ENCODE data around the gene IPO5.
"Not testable (repeated sequence)": the region's sequence is repeated elsewhere in the genome, so short reads cannot be mapped to it uniquely, and the experiment has no call there.

The IPO5 gene

DNA sequence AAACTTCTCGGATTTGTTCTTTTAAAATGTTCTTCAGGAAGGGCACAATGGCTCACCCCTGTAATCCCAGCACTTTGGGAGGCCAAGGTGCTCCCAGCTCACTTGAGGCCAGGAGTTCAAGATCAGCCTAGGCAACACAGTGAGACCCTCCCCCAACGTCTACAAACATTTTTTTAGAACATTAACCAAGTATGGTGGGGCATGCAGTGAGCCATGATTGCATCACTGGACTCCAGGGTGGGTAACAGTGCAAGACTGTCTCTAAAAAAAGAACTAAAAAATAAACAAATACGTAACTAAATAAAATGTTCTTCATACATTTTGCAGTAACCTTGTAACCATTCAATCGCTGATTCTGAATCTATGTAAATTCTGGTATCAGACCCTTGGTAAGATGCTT is 2.1 kb upstream of the IPO5 start:
- no peak for DNase-seq

GRCh38 chr13:97952831-97953230 is 644 bp upstream of the IPO5 start:
- not testable (repeated sequence) for DNase-seq

DNA sequence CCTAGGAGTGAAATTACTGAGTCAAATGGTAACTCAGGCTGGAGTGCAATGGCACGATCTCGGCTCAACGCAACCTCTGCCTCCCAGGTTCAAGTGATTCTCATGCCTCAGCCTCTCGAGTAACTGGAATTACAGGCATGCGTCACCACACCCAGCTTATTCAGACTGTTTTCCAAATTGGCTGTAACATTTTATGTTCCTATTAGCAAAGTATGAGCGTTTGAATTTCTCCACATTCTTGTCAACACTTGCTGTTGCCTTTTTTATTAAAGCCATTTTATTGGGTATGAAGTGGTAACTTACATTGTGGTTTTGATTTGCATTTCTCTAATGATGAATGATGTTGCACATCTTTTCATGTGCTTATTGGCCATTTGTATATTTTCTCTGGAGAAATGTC is 7.9 kb downstream of the IPO5 start:
- no peak for DNase-seq

- DNase-seq = no peak
Measured at GRCh38 chr13:97962887-97963286, 9.4 kb downstream of the IPO5 start.

DNA sequence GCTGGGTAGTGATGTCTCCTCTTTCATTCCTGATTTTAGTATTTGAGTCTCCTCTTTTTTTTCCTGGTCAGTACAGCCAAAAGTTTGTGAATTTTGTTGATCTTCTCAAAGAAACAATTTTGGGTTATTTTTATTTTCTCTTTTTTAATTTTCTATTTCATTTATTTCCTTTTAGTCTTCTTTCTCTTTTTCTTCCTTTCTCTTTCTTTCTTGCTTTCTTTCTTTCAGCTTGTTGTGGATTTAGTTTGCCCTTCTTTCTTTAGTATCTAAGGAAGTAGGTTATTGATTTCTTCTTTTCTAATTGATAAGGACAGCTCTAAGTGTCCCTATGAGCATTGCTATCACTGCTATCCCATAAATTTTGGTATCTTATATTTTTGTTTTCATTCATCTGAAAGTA is 13.8 kb downstream of the IPO5 start:
- no peak for DNase-seq

DNA sequence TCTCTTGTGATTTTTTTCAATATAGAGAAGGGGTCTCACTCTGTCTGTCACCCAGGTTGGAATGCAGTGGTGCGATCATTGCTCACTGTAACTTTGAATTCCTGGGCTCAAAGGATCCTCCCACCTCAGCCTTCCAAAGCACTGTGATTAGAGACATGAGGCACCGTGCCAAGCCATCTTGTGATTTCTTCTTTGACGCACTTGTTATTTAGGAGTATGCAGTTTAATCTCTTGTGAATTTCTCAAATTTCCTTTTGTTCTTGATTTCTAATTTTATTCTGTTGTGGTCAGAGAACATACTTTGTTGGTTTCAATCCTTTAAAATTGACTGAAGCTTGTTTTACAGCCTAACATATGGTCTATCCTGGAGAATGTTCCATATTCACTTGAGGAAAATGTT is 14.5 kb downstream of the IPO5 start:
- no peak for DNase-seq

GRCh38 chr13:97971519-97971918 is 18.0 kb downstream of the IPO5 start:
- DNase-seq = no peak

DNA sequence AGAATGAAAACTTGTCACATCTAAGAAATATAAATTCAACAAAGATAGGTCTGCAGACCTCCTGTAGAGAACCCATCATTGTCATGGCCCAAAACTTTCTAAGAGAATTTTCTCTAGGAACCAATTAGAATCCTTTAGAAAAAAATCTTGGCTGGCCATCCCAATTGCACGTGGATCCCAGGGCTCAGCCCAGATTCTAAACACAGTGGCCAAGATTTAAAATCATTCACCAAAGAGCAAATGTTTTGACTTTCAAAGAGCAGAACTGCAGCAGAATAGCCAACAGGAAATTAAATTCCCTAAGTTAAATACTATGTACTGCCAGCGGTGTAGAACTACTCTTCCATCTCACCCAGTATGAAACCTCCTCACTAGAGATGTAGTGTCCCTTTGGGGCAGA is 21.3 kb downstream of the IPO5 start:
- no peak for DNase-seq

- DNase-seq = no peak
Measured at GRCh38 chr13:97975280-97975847, 21.9 kb downstream of the IPO5 start.

- DNase-seq = peak; percentile 67
Measured at GRCh38 chr13:97975848-97976609, 22.6 kb downstream of the IPO5 start.

DNA sequence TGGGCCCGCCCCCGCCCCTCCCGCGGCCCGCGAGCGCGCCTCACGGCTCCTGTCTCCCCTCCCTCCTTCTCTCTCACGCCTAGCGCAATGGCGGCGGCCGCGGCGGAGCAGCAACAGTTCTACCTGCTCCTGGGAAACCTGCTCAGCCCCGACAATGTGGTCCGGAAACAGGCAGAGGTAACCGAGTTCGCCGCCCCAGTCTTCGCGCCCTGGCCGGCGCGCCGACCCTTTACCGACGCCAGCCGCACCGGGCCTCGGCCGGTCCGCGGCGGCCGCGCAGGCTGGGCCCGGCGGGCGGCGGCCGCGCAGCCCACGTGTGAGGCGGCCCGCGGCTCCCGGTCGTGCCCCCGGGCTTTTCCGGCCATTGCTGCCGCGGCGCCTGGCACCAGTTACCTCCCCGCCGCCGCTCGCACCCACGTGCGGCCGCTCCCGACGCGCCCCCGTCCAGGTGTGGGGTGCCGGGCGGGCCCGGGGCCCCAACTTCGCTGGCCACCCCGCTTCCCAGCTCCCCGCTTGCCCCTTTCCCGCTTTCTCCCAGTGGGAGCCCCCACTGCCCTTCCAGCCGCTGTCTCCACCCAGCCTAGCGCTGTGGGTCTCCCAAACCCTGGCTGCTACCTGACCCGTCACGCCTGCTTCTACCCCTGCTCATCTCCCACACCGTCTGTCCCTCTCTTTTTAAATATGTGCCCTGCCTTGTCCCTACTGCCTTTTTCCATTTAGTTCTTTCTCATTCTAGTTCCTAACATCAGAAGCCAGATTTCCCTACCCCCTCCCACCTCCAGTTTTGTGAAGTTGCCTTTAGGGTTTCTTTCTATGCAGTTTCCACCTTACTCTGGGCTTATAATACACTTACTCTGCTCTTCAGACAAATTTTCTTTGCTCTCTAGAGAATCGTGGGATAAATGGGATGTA is 23.4 kb downstream of the IPO5 start:
- DNase-seq = no peak

GRCh38 chr13:97977982-97978381 is 24.5 kb downstream of the IPO5 start:
- no peak for DNase-seq

DNA sequence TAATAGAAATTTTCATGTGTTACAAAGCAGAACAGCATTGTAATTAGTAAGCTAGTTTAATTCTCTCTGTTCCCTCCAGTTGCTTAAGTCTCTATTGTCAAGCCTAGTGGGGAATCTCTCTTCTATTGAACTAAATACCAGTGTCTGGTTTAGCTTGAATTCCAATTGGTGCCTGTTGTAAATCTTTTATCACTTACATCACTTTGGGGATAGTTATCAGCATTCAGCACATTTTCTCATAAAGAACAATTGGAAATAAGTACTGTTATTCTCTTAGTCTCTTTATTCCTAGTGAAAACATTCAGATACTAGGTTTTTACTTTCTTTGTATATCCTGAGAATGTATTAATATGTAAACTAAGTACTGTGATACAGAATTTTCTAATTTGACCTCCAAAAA is 25.2 kb downstream of the IPO5 start:
- DNase-seq = no peak

DNA sequence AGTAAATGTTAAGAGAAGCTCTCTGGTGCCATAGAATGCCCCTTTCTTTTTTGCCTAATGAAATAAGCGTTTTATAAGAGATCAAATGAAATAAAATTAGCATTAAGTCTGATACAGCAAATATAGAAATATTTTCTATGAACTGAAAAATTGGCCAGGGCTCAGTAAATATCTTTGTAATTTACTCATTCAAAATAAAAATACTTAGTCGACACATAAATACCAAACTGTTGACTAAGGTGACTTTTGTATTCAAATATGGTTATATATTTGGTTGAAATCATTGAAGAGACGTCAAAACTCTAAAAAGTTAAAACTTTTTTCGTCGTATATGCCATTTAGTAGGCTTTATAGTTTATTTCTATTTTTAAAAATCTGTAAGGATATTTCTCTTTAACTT is 25.6 kb downstream of the IPO5 start:
- DNase-seq = no peak

- DNase-seq = no peak
Measured at GRCh38 chr13:97979556-97979955, 26.1 kb downstream of the IPO5 start.

- DNase-seq = no peak
Measured at GRCh38 chr13:97982286-97982685, 28.8 kb downstream of the IPO5 start.

DNA sequence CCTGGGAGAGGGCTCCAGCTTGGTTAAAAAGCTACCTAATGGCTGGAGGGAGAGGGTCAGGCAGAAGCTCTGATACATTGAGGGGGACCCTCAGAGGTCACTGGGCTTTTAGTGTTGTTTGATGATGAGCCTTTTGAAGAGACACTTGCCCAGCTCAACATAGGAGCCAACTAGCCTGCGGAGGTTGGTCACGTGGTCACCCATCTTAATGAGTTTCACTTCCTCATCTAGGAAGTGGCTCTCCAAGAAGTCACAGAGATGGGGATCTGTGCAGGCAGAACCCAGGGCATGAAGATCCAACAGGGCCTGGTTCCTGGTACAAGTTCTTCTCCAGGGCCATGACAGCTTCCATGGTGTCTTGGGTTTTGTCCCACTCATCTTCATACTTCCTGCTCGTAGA is 33.4 kb downstream of the IPO5 start:
- no peak for DNase-seq

DNA sequence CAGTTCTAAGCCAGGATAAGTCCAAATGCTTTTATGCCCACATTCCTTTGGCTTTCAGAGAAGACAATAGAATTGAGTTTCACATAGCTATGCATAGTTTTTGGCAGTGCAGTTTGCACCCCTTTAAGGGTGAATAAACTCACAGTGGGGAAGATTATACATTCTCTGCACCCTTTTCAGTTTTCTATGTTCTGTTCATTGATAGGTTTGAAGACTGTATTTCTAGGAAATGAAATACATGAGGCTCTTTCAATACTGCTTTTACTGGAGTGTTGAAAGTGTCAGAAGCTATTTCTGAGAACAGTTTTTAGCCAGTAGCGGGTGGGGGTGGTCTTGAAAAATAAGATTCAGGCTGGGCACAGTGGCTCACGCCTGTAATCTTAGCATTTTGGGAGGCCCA is 46.2 kb downstream of the IPO5 start:
- no peak for DNase-seq

- no peak for DNase-seq
Measured at GRCh38 chr13:98004107-98004506, 50.6 kb downstream of the IPO5 start.

DNA sequence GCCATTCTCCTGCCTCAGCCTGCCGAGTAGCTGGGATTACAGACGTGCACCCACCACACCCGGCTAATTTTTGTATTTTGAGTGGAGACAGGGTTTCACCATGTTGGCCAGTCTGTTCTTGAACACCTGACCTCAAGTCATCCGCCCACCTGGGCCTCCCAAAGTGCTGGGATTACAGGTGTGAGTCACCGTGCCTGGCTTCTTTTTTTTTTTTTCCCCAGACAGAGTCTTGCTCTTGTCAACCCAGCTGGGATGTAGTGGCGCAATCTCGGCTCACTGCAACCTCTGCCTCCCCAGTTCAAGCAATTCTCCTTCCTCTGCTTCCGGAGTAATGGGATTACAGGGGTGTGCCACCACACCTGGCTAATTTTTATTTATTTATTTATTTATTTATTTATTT is 51.5 kb downstream of the IPO5 start:
- not testable (repeated sequence) for DNase-seq

GRCh38 chr13:98007001-98007400 is 53.5 kb downstream of the IPO5 start:
- DNase-seq = no peak

- no peak for DNase-seq
Measured at GRCh38 chr13:98013241-98013640, 59.8 kb downstream of the IPO5 start.

- DNase-seq = no peak
Measured at GRCh38 chr13:98014766-98015165, 61.3 kb downstream of the IPO5 start.

DNA sequence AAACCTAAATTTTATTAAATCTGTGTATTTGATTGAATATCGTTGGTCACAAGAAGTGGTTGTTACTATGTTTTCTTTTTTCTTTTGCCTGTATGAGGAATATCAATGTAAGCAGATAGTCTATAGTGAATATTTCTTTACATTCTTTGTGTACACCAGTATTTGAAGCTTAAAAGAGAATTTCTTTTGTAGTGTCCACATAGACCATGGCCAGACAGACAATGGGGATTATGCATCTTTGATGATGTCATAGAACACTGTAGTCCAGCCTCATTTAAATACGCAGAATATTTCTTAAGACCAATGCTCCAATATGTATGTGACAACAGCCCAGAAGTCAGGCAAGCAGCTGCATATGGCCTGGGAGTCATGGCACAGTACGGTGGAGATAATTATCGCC is 64.8 kb downstream of the IPO5 start:
- DNase-seq = no peak

All from GOT3 (cell line).